HepG2 (cell line): ENCODE data around the gene RPL26. TPM values are rescaled to one million over a fixed set of nuclear protein-coding genes. Genes with fewer than 3 reads are reported as not detected.

Source experiments
- HMG20A ChIP-seq: IDR thresholded peaks from 2 replicates; pipeline ENCODE4 v1.6.1; 2016; ENCODE audit warnings: borderline replicate concordance
- IRF2 ChIP-seq: IDR thresholded peaks from 2 replicates; pipeline ENCODE4 v1.6.1; 2018; ENCODE audit warnings: missing genetic modification reagents, missing compliant biosample characterization
- IRX3 ChIP-seq: sonication (generic); formaldehyde crosslinking; IDR thresholded peaks from 2 replicates; pipeline ENCODE4 v1.8.1; 2023; ENCODE audit warnings: mild to moderate bottlenecking, low read depth, missing genetic modification reagents, borderline replicate concordance
- MZF1 ChIP-seq: sonication (generic); formaldehyde crosslinking; IDR thresholded peaks from 2 replicates; pipeline ENCODE4 v1.8.1; 2023; ENCODE audit warnings: mild to moderate bottlenecking, missing genetic modification reagents, borderline replicate concordance
- TBL1XR1 ChIP-seq: fragments of 150-350 bp; IDR thresholded peaks from 2 replicates; pipeline ENCODE4 v1.6.1; 2014; ENCODE audit warnings: borderline replicate concordance, low read length; ENCODE audit not compliant: partially characterized antibody
- THAP8 ChIP-seq: sonication (generic); formaldehyde crosslinking; IDR thresholded peaks from 2 replicates; pipeline ENCODE4 v1.5.1; 2020; ENCODE audit warnings: missing genetic modification reagents, mild to moderate bottlenecking, borderline replicate concordance
- XBP1 ChIP-seq: sonication (generic); formaldehyde crosslinking; IDR thresholded peaks from 2 replicates; pipeline ENCODE4 v1.5.0; 2020; ENCODE audit warnings: missing genetic modification reagents
- ZBTB20 ChIP-seq: sonication (generic); formaldehyde crosslinking; IDR thresholded peaks from 2 replicates; pipeline ENCODE4 v1.8.1; 2023; ENCODE audit warnings: missing genetic modification reagents, low read depth, mild to moderate bottlenecking, borderline replicate concordance
- ZNF142 ChIP-seq: sonication (generic); formaldehyde crosslinking; IDR thresholded peaks from 2 replicates; pipeline ENCODE4 v1.4.0; 2020; ENCODE audit warnings: missing genetic modification reagents
- ZNF430 ChIP-seq: sonication (generic); formaldehyde crosslinking; IDR thresholded peaks from 2 replicates; pipeline ENCODE4 v1.9.0; 2021; ENCODE audit warnings: mild to moderate bottlenecking, missing genetic modification reagents
- ZNF484 ChIP-seq: sonication (generic); formaldehyde crosslinking; IDR thresholded peaks from 2 replicates; pipeline ENCODE4 v1.5.1; 2020; ENCODE audit warnings: mild to moderate bottlenecking, low read depth, missing genetic modification reagents, borderline replicate concordance
- ZNF589 ChIP-seq: sonication (generic); formaldehyde crosslinking; conservative IDR thresholded peaks from 2 replicates; pipeline ENCODE4 v1.8.0; 2022; ENCODE audit warnings: mild to moderate bottlenecking, moderate library complexity, missing genetic modification reagents
- ZNF7 ChIP-seq: IDR thresholded peaks from 2 replicates; pipeline ENCODE4 v1.6.1; 2016; ENCODE audit warnings: missing biosample characterization, missing genetic modification reagents
- ZNF790 ChIP-seq: sonication (generic); formaldehyde crosslinking; IDR thresholded peaks from 2 replicates; pipeline ENCODE4 v1.8.0; 2022; ENCODE audit warnings: missing genetic modification reagents, mild to moderate bottlenecking, borderline replicate concordance
- ZSCAN25 ChIP-seq: sonication (generic); formaldehyde crosslinking; IDR thresholded peaks from 2 replicates; pipeline ENCODE4 v1.8.0; 2022; ENCODE audit warnings: mild to moderate bottlenecking, missing genetic modification reagents
- polyA plus RNA-seq, 8 experiments: library from polyadenylated mRNA; depleted of rRNA in 3 of 8; stranded (reverse) in 7 of 8; unstranded in 1 of 8; fragments of >200 nt; fragmentation: Illumina TruSeq in 4 of 8; extraction: Trizol in 4 of 8; gene quantifications; 2 replicates each; pipeline versions ENCODE4 v1.2.1 to v1.2.3, GENCODE V29; 2011 to 2016; ENCODE audit warnings: low read depth in 4 of 8, missing spikeins in 1 of 8, mixed read lengths in 1 of 8; ENCODE audit not compliant: insufficient read depth in 1 of 8
- total RNA-seq, 5 experiments: library from RNA; depleted of rRNA; stranded (reverse); fragments of >200 nt; fragmentation: Illumina TruSeq; extraction: Trizol; gene quantifications; 2 replicates each; pipeline ENCODE4 v1.2.3, GENCODE V29; 2016; ENCODE audit warnings: low read depth in 1 of 5
- TF ChIP-seq, protein P1 (sequence below): IDR thresholded peaks from 2 replicates; pipeline ENCODE4 v1.6.1; 2018; ENCODE audit warnings: missing genetic modification reagents, mild to moderate bottlenecking, missing compliant biosample characterization
- TF ChIP-seq, protein P2 (sequence below): sonication (generic); formaldehyde crosslinking; IDR thresholded peaks from 2 replicates; pipeline ENCODE4 v1.5.1; 2020; ENCODE audit warnings: mild to moderate bottlenecking, missing genetic modification reagents, moderate library complexity
- TF ChIP-seq, protein P3 (sequence below), 2 experiments: fragments of 450-650 bp in 1 of 2; sonication (generic) in 1 of 2; formaldehyde crosslinking; IDR thresholded peaks; 2 replicates each; pipeline versions ENCODE4 v1.5.0 to v1.8.0; 2020 to 2022; ENCODE audit warnings: mild to moderate bottlenecking in 1 of 2, missing genetic modification reagents in 1 of 2

RPL26 gene
- total and polyA plus RNA-seq, 2 of the 13 experiments (the other 11 are each of a cell fraction or from before 2014, with no cell fraction given), result 2,817 to 3,529 TPM

- TF ChIP-seq, protein P1, sequence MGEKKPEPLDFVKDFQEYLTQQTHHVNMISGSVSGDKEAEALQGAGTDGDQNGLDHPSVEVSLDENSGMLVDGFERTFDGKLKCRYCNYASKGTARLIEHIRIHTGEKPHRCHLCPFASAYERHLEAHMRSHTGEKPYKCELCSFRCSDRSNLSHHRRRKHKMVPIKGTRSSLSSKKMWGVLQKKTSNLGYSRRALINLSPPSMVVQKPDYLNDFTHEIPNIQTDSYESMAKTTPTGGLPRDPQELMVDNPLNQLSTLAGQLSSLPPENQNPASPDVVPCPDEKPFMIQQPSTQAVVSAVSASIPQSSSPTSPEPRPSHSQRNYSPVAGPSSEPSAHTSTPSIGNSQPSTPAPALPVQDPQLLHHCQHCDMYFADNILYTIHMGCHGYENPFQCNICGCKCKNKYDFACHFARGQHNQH (CRISPR knock-in tag), result peak; percentile 89
- TF ChIP-seq ZBTB20 (CRISPR knock-in tag) (0 out of 2 replicates have a peak, but pooled peaks have one; percentile 35), MZF1 (CRISPR knock-in tag) (0 out of 2 replicates have a peak, but pooled peaks have one; percentile 25), ZNF589 (peak; percentile 93), IRF2 (peak; percentile 89), ZNF142 (CRISPR knock-in tag) (no peak; the same call in 1 of the 2 replicates), IRX3 (CRISPR knock-in tag) (no peak), TBL1XR1 (no peak), THAP8 (CRISPR knock-in tag) (no peak), ZNF7 (no peak; the same call in 1 of the 2 replicates), ZNF430 (CRISPR knock-in tag) (peak; percentile 13; the same call in 1 of the 2 replicates), ZSCAN25 (CRISPR knock-in tag) (0 out of 2 replicates have a peak, but pooled peaks have one; percentile 47), HMG20A (CRISPR knock-in tag) (no peak), ZNF484 (CRISPR knock-in tag) (no peak), ZNF790 (CRISPR knock-in tag) (no peak), XBP1 (no peak)
- TF ChIP-seq, protein P2, sequence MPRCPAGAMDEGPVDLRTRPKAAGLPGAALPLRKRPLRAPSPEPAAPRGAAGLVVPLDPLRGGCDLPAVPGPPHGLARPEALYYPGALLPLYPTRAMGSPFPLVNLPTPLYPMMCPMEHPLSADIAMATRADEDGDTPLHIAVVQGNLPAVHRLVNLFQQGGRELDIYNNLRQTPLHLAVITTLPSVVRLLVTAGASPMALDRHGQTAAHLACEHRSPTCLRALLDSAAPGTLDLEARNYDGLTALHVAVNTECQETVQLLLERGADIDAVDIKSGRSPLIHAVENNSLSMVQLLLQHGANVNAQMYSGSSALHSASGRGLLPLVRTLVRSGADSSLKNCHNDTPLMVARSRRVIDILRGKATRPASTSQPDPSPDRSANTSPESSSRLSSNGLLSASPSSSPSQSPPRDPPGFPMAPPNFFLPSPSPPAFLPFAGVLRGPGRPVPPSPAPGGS (CRISPR knock-in tag), result no peak; the same call in 1 of the 2 replicates
- TF ChIP-seq, protein P3, sequence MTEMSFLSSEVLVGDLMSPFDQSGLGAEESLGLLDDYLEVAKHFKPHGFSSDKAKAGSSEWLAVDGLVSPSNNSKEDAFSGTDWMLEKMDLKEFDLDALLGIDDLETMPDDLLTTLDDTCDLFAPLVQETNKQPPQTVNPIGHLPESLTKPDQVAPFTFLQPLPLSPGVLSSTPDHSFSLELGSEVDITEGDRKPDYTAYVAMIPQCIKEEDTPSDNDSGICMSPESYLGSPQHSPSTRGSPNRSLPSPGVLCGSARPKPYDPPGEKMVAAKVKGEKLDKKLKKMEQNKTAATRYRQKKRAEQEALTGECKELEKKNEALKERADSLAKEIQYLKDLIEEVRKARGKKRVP (CRISPR knock-in tag; IDR thresholded peaks at IDR 0.05), result peak in 1 of 2 experiments; percentile 50; a peak in 2 of 4 replicates
Measured at GRCh38 chr17:8376271-8377067, 6.5 kb downstream of the RPL26 start, which contains the start of gene KRABD2 (continued).
